ENCODE measurements around the gene MBOAT2. TPM values are rescaled to one million over a fixed set of nuclear protein-coding genes. Genes with fewer than 3 reads are reported as not detected.

Gene MBOAT2
- total and polyA plus RNA-seq, 12 donors: 0.24 to 9.6 (median 2.3) TPM

DNA sequence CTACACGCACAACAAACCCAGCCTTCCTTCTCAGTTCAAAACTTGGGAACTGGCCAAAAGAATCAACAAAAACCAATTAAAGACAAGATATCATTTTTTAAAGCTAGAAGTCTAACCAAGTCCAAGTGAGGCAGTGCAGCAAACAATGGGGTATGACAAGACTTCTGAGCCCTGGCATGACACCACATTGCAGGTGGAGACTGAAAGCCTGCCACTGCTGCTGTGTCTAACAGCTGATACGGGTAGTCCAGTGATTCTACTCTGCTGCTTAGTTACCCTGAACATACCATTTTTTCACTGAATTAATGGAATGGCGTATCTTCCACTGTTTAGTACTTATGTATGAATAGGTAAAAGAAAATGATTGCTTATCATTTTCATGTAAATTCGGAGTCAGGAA lies 118.7 kb downstream of the MBOAT2 start:
- intact Hi-C loops (cut with DNase I): no loop called here
- WGBS, 4 donors: 95 to 97% (median 96%) methylated on average over 4 of the region's 4 CpGs
- no peak for TF ChIP-seq POLR2A (IDR thresholded peaks at IDR 0.05)
- TF ChIP-seq, protein P1, sequence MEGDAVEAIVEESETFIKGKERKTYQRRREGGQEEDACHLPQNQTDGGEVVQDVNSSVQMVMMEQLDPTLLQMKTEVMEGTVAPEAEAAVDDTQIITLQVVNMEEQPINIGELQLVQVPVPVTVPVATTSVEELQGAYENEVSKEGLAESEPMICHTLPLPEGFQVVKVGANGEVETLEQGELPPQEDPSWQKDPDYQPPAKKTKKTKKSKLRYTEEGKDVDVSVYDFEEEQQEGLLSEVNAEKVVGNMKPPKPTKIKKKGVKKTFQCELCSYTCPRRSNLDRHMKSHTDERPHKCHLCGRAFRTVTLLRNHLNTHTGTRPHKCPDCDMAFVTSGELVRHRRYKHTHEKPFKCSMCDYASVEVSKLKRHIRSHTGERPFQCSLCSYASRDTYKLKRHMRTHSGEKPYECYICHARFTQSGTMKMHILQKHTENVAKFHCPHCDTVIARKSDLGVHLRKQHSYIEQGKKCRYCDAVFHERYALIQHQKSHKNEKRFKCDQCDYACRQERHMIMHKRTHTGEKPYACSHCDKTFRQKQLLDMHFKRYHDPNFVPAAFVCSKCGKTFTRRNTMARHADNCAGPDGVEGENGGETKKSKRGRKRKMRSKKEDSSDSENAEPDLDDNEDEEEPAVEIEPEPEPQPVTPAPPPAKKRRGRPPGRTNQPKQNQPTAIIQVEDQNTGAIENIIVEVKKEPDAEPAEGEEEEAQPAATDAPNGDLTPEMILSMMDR (IDR thresholded peaks at IDR 0.05): no peak
- H3K36me3 ChIP-seq (replicated peaks in 1 of 2): no peaks in the 10 kb centered on the region
- no peak overlapping the region for H3K4me3 ChIP-seq
- no peaks in the 10 kb centered on the region for H3K4me1 ChIP-seq (replicated peaks in 1 of 2)
- no peaks in the 10 kb centered on the region for H3K27me3 ChIP-seq
- H3K27ac ChIP-seq: no peak overlapping the region
- DNase-seq: no peak
- H3K9me3 ChIP-seq (replicated peaks in 1 of 3): no peaks in the 10 kb centered on the region

DNA sequence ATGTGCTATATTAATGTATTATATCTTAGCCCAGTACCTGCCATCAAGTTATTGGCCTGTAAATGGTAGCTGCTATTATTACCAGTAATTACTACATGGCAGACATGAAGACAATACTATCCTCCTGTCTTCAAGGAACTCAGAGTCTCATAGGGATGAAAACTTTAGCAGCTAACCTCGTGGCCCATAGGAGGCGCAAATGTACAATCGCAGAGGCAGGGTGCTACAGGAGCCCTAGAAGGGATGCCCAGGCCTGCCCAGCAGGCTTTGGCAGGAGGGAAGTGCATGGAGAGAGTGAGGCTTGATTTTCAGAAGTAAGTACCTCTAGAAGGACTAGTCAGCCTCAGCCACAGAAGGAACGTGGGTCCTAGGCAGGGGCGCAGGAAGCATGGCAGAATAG lies 121.4 kb downstream of the MBOAT2 start:
- TF ChIP-seq POLR2A (IDR thresholded peaks at IDR 0.05): no peak
- TF ChIP-seq, protein P1 (IDR thresholded peaks at IDR 0.05): no peak
- WGBS, 4 donors: 72 to 82% (median 79%) methylated on average over 3 to 5 of the region's 5 CpGs
- intact Hi-C loops (cut with DNase I): no loop called here

DNA sequence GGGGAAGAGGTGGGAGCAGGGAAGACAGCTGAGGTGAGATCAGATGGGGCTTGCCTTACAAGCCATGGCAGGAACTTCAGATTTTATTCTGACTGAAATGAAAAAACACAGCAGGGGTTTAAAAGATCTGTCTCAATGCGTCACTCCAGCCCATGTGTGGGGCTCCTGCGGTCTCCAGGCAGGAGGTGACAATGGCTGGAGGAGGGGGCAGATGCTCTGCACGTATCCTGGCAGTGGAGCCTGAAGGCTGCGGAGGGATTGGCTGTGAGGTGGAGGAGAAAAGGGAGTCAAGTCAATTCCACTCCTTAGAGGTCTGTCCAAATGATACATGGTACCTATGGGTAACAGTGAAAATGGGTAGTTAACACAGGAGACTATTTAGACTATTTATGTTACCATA lies 125.6 kb downstream of the MBOAT2 start:
- Histone ChIP-seq H3K27ac (no peak overlapping the region), H3K36me3 (replicated peaks in 1 of 2) (no peaks in the 10 kb centered on the region), H3K27me3 (no peaks in the 10 kb centered on the region), H3K4me3 (no peak overlapping the region), H3K9me3 (replicated peaks in 1 of 3) (no peaks in the 10 kb centered on the region), H3K4me1 (replicated peaks in 1 of 2) (no peaks in the 10 kb centered on the region)
- WGBS, 4 donors: 91 to 93% (median 92%) methylated on average over 4 of the region's 4 CpGs
- DNase-seq: no peak
- intact Hi-C loops (cut with DNase I): loop anchor here (5.0 to 10.0 kb wide), 2 partner anchors 259 to 267 kb away; no protein-coding TSS in a partner anchor
- TF ChIP-seq, protein P1 (IDR thresholded peaks at IDR 0.05): no peak
- no peak for TF ChIP-seq POLR2A (IDR thresholded peaks at IDR 0.05)

More for the DNA sequence above, 121.4 kb downstream of the MBOAT2 start:
- no peaks in the 10 kb centered on the region for H3K36me3 ChIP-seq (replicated peaks in 1 of 2)
- no peak for DNase-seq
- H3K9me3 ChIP-seq (replicated peaks in 1 of 3): no peaks in the 10 kb centered on the region
- no peaks in the 10 kb centered on the region for H3K4me1 ChIP-seq (replicated peaks in 1 of 2)
- no peaks in the 10 kb centered on the region for H3K27me3 ChIP-seq
- no peak overlapping the region for H3K27ac ChIP-seq
- no peak overlapping the region for H3K4me3 ChIP-seq

DNA sequence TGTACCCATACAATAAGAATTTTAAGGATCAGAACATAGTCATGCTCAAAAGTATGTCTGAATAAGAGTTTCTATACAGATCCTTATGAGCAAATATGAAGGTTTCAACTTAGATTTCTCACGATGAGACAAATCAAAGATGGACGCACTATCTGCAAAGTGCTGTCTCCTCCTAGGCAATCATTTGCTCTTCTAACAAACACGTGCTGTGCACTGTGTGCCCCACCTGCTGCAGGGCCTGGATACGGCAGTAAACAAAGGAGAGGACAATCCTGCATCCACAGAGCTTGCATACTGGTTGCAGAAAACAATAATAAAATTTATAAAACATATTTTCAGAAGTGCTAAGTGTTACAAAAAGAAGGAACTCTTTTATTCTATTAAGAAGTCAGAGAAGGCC lies 126.2 kb downstream of the MBOAT2 start:
- H3K27me3 ChIP-seq: no peaks in the 10 kb centered on the region

More for the DNA sequence above, 126.2 kb downstream of the MBOAT2 start:
- Histone ChIP-seq H3K4me1 (replicated peaks in 1 of 2) (no peaks in the 10 kb centered on the region), H3K36me3 (replicated peaks in 1 of 2) (no peaks in the 10 kb centered on the region), H3K9me3 (replicated peaks in 1 of 3) (no peaks in the 10 kb centered on the region), H3K4me3 (no peak overlapping the region), H3K27ac (no peak overlapping the region)
- intact Hi-C loops (cut with DNase I): loop anchor here (5.0 to 10.0 kb wide), 2 partner anchors 260 to 267 kb away; no protein-coding TSS in a partner anchor
- TF ChIP-seq POLR2A (IDR thresholded peaks at IDR 0.05): no peak
- TF ChIP-seq, protein P1 (IDR thresholded peaks at IDR 0.05): no peak
- no peak for DNase-seq
- 84 to 92% (median 88%) methylated on average over 4 of the region's 4 CpGs for WGBS, 4 donors

Data from adrenal gland (tissue), 12 donors.